CD14-positive monocyte (primary cell): ENCODE measurements around the gene SPSB2. TPM values are rescaled to one million over a fixed set of nuclear protein-coding genes. Genes with fewer than 3 reads are reported as not detected.

Experiments used
- DNase-seq, 3 donors: peaks; one replicate each; pipeline ENCODE4 v3.0.0-alpha.2; 2011 to 2022
- H2AFZ ChIP-seq: 2 replicates; pipeline ENCODE4 v1.6.0; 2012; ENCODE audit warnings: mild to moderate bottlenecking, low read depth, low read length, inconsistent platforms; ENCODE audit not compliant: insufficient read depth, poor library complexity, severe bottlenecking
- H3K27ac ChIP-seq, 2 donors: 1 replicate in 1 of 2; 2 replicates in 1 of 2; pipeline ENCODE4 v1.5.1; 2012 to 2013; ENCODE audit warnings: low read length in 2 of 2, control low read depth in 1 of 2, inconsistent platforms in 1 of 2, low read depth in 1 of 2, mild to moderate bottlenecking in 1 of 2
- H3K27me3 ChIP-seq, 2 donors: one replicate each; pipeline versions ENCODE4 v1.6.0 to v1.6.1; 2011 to 2013; ENCODE audit warnings: low read length in 2 of 2; ENCODE audit not compliant: control insufficient read depth in 2 of 2, insufficient read depth in 2 of 2
- H3K36me3 ChIP-seq, 2 donors: replicated peaks in 1 of 2; 1 replicate in 1 of 2; 2 replicates in 1 of 2; pipeline versions ENCODE4 v1.5.1 to v1.6.1; 2012 to 2013; ENCODE audit warnings: low read length in 2 of 2, control low read depth in 1 of 2, inconsistent platforms in 1 of 2, mild to moderate bottlenecking in 1 of 2; ENCODE audit not compliant: insufficient read depth in 2 of 2, control insufficient read depth in 1 of 2
- H3K4me1 ChIP-seq, 2 donors: 1 replicate in 1 of 2; 2 replicates in 1 of 2; pipeline versions ENCODE4 v1.5.1 to v1.6.1; 2012 to 2013; ENCODE audit warnings: low read length in 2 of 2, control low read depth in 1 of 2, inconsistent platforms in 1 of 2, mild to moderate bottlenecking in 1 of 2, moderate library complexity in 1 of 2; ENCODE audit not compliant: insufficient read depth in 2 of 2, control insufficient read depth in 1 of 2
- H3K4me2 ChIP-seq: replicated peaks from 2 replicates; pipeline ENCODE3; 2012; ENCODE audit warnings: low read length, moderate library complexity, mild to moderate bottlenecking; ENCODE audit not compliant: poor library complexity, severe bottlenecking; ENCODE audit errors: extremely low read depth
- H3K4me3 ChIP-seq, 3 experiments: fragments of 200-600 bp in 1 of 3; sonication (generic) in 1 of 3; replicated peaks in 1 of 3; 1 replicate in 2 of 3; 2 replicates in 1 of 3; pipeline ENCODE4 v1.5.1; 2011 to 2013; ENCODE audit warnings: low read length in 3 of 3, mild to moderate bottlenecking in 3 of 3, control low read depth in 2 of 3, low read depth in 2 of 3, inconsistent platforms in 1 of 3, moderate library complexity in 1 of 3
- H3K79me2 ChIP-seq: 2 replicates; pipeline ENCODE4 v1.6.0; 2012; ENCODE audit warnings: mild to moderate bottlenecking, control low read depth, inconsistent platforms, low read length, moderate library complexity; ENCODE audit not compliant: insufficient read depth
- H3K9ac ChIP-seq: 2 replicates; pipeline ENCODE4 v1.6.0; 2017; ENCODE audit warnings: low read length, mild to moderate bottlenecking; ENCODE audit not compliant: insufficient read depth, poor library complexity, severe bottlenecking
- H3K9me3 ChIP-seq, 2 donors: replicated peaks in 1 of 2; 1 replicate in 1 of 2; 2 replicates in 1 of 2; pipeline versions ENCODE4 v1.5.1 to v1.6.1; 2012 to 2013; ENCODE audit warnings: low read length in 2 of 2, control low read depth in 1 of 2; ENCODE audit not compliant: control insufficient read depth in 1 of 2, insufficient read depth in 1 of 2
- H4K20me1 ChIP-seq: 2 replicates; pipeline ENCODE4 v1.6.0; 2012; ENCODE audit warnings: mild to moderate bottlenecking, low read length, control low read depth, moderate library complexity; ENCODE audit not compliant: insufficient read depth
- H3K27ac Mint-ChIP-seq, 7 donors: one replicate each; pipeline ENCODE4 v1.8.0; 2020; ENCODE audit warnings: mild to moderate bottlenecking in 7 of 7, mixed read lengths in 7 of 7, moderate library complexity in 6 of 7, inconsistent platforms in 2 of 7
- H3K27me3 Mint-ChIP-seq, 3 donors: one replicate each; pipeline ENCODE4 v1.8.0; 2021 to 2022; ENCODE audit warnings: low read depth in 3 of 3, mild to moderate bottlenecking in 3 of 3, mixed read lengths in 3 of 3, moderate library complexity in 3 of 3, inconsistent platforms in 1 of 3
- H3K36me3 Mint-ChIP-seq, 2 donors: one replicate each; pipeline ENCODE4 v1.8.0; 2020; ENCODE audit warnings: mixed read lengths in 2 of 2, inconsistent platforms in 1 of 2, mild to moderate bottlenecking in 1 of 2
- H3K4me1 Mint-ChIP-seq: one replicate; pipeline ENCODE4 v1.8.0; 2020; ENCODE audit warnings: mild to moderate bottlenecking, mixed read lengths
- H3K4me3 Mint-ChIP-seq, 2 donors: one replicate each; pipeline ENCODE4 v1.8.0; 2020; ENCODE audit warnings: mild to moderate bottlenecking in 2 of 2, mixed read lengths in 2 of 2, moderate library complexity in 1 of 2
- H3K9me3 Mint-ChIP-seq, 7 donors: one replicate each; pipeline ENCODE4 v1.8.0; 2020 to 2022; ENCODE audit warnings: mixed read lengths in 7 of 7, mild to moderate bottlenecking in 6 of 7, moderate library complexity in 6 of 7, inconsistent platforms in 2 of 7
- WGBS: methylation state at CpG from one replicate; pipeline ENCODE4 v1.1.5; 2013; ENCODE audit warnings: missing lambda C conversion rate; ENCODE audit not compliant: insufficient coverage; 5-methylcytosine and 5-hydroxymethylcytosine counted together
- intact Hi-C, 2 donors: fragments of 100-400 bp; cut with micrococcal nuclease; formaldehyde crosslinking; loops; one replicate each; pipeline versions ENCODE4 v1.15.0 to v1.15.1; 2023
- polyA plus RNA-seq, 3 donors: library from polyadenylated mRNA; depleted of rRNA in 1 of 3; unstranded in 2 of 3; stranded (reverse) in 1 of 3; fragments of 300-500 nt in 2 of 3; fragments of >200 nt in 1 of 3; fragmentation: Illumina TruSeq in 2 of 3; gene quantifications; 1 replicate in 2 of 3; 2 replicates in 1 of 3; pipeline ENCODE4 v1.2.3, GENCODE V29; 2012 to 2021
- TF ChIP-seq, protein P1 (sequence below): fragments of 200-600 bp; IDR thresholded peaks from one replicate; pipeline ENCODE4 v1.8.0; 2022; ENCODE audit warnings: antibody characterized with exemption, mild to moderate bottlenecking

SPSB2 gene
- polyA plus RNA-seq, 3 donors: 4.7 to 6.9 (median 6.6) TPM

DNA sequence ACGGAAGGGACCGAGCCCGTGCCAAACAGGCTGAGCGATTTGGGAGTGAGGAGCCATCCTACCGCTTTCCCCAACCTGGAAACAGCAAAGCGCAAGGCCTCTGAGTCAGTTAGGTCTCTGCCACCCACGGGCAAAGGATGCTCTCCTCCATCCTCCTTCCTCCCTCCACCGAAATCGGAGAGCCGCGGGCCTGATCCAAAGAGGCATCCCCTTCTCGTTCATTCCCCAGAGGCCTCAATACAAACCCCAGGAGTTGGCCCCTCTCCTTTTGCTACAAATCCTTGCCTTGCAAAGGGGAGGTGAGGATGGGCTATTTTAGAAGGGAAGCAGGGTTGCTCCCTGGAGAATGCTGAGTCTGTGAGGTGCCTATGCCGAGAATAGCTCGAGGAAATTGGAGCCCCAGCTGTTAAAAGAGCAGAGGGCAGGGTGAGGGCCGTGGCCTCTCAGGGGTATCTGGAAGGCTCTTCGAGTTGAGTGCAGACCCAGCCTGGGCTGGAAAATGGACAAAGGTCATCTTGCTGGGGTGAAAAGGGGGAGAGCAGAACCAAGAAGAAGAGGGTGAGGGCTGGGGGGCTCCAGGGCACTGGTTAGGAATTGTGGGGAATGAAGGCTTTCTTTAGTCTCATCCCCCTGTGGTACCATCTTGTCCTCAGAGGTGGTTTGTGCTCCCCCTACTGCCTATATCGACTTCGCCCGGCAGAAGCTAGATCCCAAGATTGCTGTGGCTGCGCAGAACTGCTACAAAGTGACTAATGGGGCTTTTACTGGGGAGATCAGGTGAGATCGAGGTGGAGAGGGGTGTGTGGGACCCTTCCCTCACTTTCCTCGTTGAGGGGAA is 4.7 kb downstream of the SPSB2 start:
- Histone ChIP-seq H3K27ac (peak overlapping the region in 1 of 2 donors; percentile 86), H3K27me3 (no peaks in the 10 kb centered on the region), H3K4me2 (peak overlapping the region; percentile 94), H3K79me2 (peaks cover 56% of the 10 kb centered on the region), H4K20me1 (peaks cover 55% of the 10 kb centered on the region), H3K4me1 (peaks cover 36 to 59% of the 10 kb centered on the region in 2 donors), H3K9ac (peak overlapping the region; percentile 88), H3K4me3 (peak overlapping the region; percentile 76 to 97 (median 86)), H3K9me3 (no peaks in the 10 kb centered on the region), H2AFZ (peak overlapping the region; percentile 97), H3K36me3 (peaks cover 37 to 49% of the 10 kb centered on the region in 2 donors)
- intact Hi-C loops: loop anchor here (2.0 to 5.0 kb wide), 3 partner anchors 96 to 244 kb away; partner anchors contain the start of gene C1RL (in 1 of the 2)
- TF ChIP-seq, protein P1, sequence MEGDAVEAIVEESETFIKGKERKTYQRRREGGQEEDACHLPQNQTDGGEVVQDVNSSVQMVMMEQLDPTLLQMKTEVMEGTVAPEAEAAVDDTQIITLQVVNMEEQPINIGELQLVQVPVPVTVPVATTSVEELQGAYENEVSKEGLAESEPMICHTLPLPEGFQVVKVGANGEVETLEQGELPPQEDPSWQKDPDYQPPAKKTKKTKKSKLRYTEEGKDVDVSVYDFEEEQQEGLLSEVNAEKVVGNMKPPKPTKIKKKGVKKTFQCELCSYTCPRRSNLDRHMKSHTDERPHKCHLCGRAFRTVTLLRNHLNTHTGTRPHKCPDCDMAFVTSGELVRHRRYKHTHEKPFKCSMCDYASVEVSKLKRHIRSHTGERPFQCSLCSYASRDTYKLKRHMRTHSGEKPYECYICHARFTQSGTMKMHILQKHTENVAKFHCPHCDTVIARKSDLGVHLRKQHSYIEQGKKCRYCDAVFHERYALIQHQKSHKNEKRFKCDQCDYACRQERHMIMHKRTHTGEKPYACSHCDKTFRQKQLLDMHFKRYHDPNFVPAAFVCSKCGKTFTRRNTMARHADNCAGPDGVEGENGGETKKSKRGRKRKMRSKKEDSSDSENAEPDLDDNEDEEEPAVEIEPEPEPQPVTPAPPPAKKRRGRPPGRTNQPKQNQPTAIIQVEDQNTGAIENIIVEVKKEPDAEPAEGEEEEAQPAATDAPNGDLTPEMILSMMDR: no peak
- DNase-seq: peak in 1 of 3 donors; percentile 29
- H3K4me3 Mint-ChIP-seq: peak overlapping the region; percentile 92 to 95
- peaks cover 52% of the 10 kb centered on the region for H3K4me1 Mint-ChIP-seq
- WGBS: 15% methylated on average over 12 of the region's 22 CpGs
- no peaks in the 10 kb centered on the region for H3K9me3 Mint-ChIP-seq
- H3K27ac Mint-ChIP-seq: peak overlapping the region; percentile 82 to 91 (median 87)
- H3K36me3 Mint-ChIP-seq: peaks cover 45 to 58% of the 10 kb centered on the region in 2 donors
- peaks cover 0 to 3% (median 3%) of the 10 kb centered on the region in 3 donors for H3K27me3 Mint-ChIP-seq

DNA sequence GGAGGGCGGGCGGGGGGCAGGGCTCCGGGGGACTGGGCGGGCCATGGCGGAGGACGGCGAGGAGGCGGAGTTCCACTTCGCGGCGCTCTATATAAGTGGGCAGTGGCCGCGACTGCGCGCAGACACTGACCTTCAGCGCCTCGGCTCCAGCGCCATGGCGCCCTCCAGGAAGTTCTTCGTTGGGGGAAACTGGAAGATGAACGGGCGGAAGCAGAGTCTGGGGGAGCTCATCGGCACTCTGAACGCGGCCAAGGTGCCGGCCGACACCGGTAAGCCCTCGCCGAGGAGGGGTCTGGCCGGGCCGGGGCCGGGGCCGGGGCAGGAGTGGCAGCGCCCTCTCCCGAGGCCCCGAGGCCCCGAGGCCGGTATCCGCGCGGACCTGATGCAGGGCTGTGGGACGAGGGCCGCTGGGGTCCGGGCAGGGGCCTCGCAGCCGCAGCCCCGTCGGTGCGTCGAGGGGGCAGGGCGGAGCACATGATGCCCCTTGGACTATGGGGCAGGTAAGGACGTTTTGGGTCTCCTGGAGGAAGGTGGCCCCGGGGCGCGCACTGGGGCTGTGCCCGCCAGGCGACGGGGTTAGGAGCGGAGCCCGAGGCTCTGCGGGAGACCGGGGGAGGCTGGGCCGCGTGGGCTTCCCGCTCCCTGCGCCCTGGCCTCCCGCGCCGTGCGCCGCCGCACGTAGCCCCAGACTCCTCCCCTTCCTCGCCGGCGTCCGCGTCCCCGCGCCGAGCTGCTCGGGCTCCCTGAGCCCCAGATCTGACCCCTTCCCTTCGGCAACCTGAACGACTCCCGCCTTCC is 5.5 kb downstream of the SPSB2 start, which contains the start of gene TPI1:
Gene TPI1, plus strand, starts transcription at position 119 of the 798 bp plus-strand sequence. Its CDS starts 36 bp downstream, at position 155.
- intact Hi-C loops: loop anchor here (2.0 to 5.0 kb wide), 3 partner anchors 97 to 245 kb away; partner anchors contain the start of gene C1RL (in 1 of the 2)
- H3K36me3 ChIP-seq: peaks cover 45 to 57% of the 10 kb centered on the region in 2 donors
- H3K36me3 Mint-ChIP-seq: peaks cover 52 to 66% of the 10 kb centered on the region in 2 donors
- peaks cover 51% of the 10 kb centered on the region for H3K79me2 ChIP-seq
- peak within 1 kb of the TSS; percentile 94 for H3K4me2 ChIP-seq
- H3K4me3 ChIP-seq: peak within 1 kb of the TSS; percentile 76 to 97 (median 86)
- TF ChIP-seq, protein P1: peak; percentile 15
- peaks cover 36 to 56% of the 10 kb centered on the region in 2 donors for H3K4me1 ChIP-seq
- H3K9me3 Mint-ChIP-seq: no peaks in the 10 kb centered on the region
- peaks cover 50% of the 10 kb centered on the region for H4K20me1 ChIP-seq
- peak within 1 kb of the TSS; percentile 92 to 95 for H3K4me3 Mint-ChIP-seq
- peak within 1 kb of the TSS; percentile 88 for H3K9ac ChIP-seq
- H3K4me1 Mint-ChIP-seq: peaks cover 52% of the 10 kb centered on the region
- H3K27me3 ChIP-seq: no peaks in the 10 kb centered on the region
- H3K9me3 ChIP-seq: no peaks in the 10 kb centered on the region
- H3K27ac Mint-ChIP-seq: peak within 1 kb of the TSS; percentile 82 to 95 (median 92)
- peak within 1 kb of the TSS; percentile 97 for H2AFZ ChIP-seq
- peak within 1 kb of the TSS; percentile 63 to 86 for H3K27ac ChIP-seq
- WGBS: under 1% methylated on average over 85 of the region's 86 CpGs
- H3K27me3 Mint-ChIP-seq: peaks cover 0 to 5% (median 3%) of the 10 kb centered on the region in 3 donors
- DNase-seq: peak; percentile 86 to 88 (median 86)
